ENCODE measurements around the gene NLK.

DNA sequence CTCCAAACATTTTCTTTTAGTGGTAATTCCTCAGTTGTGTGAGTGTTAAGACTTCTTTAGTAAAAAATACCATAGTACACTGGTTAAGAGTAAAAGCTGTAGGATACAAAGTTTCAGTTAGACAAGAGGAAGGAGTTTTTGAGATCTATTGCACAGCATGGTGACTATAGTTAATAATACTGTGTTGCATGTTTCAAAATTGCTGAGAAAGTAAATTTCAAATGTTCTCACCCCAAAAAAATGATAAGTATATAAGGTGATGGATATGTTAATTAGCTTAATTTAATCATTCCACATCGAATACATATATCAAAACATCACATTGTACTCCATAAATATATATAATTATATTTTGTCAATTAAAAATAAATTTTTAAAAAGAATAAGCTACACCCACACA is 22.0 kb upstream of the NLK start:
- TF ChIP-seq CTCF (IDR thresholded peaks at IDR 0.05) (no peak), POLR2A (IDR thresholded peaks at IDR 0.05) (no peak)

Data from transverse colon (tissue), 3 donors.